ENCODE data around the gene GAA.

The GAA gene

GRCh38 chr17:80117491-80118401 is 16.4 kb downstream of the GAA start:
- DNase-seq (ENCODE audit: low read depth) = no peak
- no peak for TF ChIP-seq CTCF (IDR thresholded peaks at IDR 0.05; ENCODE audit: low read length, missing control alignments)
- no peak overlapping the region for H3K4me3 ChIP-seq (replicated peaks; ENCODE audit: low read depth, low read length)

- TF ChIP-seq CTCF (IDR thresholded peaks at IDR 0.05; ENCODE audit: low read length, missing control alignments) = no peak
- DNase-seq (ENCODE audit: low read depth) = no peak
- H3K4me3 ChIP-seq (replicated peaks; ENCODE audit: low read depth, low read length) = no peak overlapping the region
These were observed 17.4 kb downstream of the GAA start for GRCh38 chr17:80118601-80119270.

- DNase-seq (ENCODE audit: low read depth) = no peak
- TF ChIP-seq CTCF (IDR thresholded peaks at IDR 0.05; ENCODE audit: low read length, missing control alignments) = no peak
- no peak overlapping the region for H3K4me3 ChIP-seq (replicated peaks; ENCODE audit: low read depth, low read length)
These were observed 17.9 kb downstream of the GAA start for GRCh38 chr17:80119271-80119791.

- no peak for DNase-seq (ENCODE audit: low read depth)
- no peak for TF ChIP-seq CTCF (IDR thresholded peaks at IDR 0.05; ENCODE audit: low read length, missing control alignments)
- no peak overlapping the region for H3K4me3 ChIP-seq (replicated peaks; ENCODE audit: low read depth, low read length)
These were observed 18.5 kb downstream of the GAA start for GRCh38 chr17:80119839-80120238.

DNA sequence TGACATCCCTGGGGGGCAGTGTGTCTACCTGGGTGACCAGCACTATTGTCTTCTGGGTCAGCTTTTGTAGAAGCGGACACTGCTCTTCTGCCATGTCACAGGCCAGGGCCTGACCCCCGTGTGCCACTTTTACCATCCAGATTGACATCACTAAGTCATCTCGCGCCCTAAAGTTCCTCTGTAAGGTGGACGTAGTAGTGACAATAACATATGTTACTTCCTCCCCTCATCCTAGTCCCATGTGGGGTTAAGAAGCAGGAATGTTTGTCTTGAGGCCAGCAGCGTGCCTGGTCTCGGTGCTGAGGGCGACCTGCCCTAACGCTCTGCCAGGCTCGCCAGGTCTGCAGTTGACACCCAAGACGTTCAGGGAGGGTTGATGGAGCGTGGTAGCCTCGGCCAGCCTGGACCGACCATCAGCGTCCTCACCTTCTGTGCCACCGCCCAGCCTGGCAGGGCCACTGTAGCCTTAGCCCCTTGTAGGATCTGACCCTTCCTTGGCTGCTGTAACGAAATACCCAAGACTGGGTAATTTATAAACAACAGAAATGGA is 20.7 kb downstream of the GAA start:
- no peak for DNase-seq (ENCODE audit: low read depth)
- TF ChIP-seq CTCF (IDR thresholded peaks at IDR 0.05; ENCODE audit: low read length, missing control alignments) = no peak
- H3K4me3 ChIP-seq (replicated peaks; ENCODE audit: low read depth, low read length) = no peak overlapping the region

GRCh38 chr17:80122926-80123505 is 21.6 kb downstream of the GAA start:
- TF ChIP-seq CTCF (IDR thresholded peaks at IDR 0.05; ENCODE audit: low read length, missing control alignments) = no peak
- H3K4me3 ChIP-seq (replicated peaks; ENCODE audit: low read depth, low read length) = no peak overlapping the region
- DNase-seq (ENCODE audit: low read depth) = no peak

Data from fibroblast of pulmonary artery (primary cell).